NT2/D1 (cell line): ENCODE data around the gene ABR.

Experiments used
- DNase-seq: peaks from one replicate; pipeline ENCODE4 v3.0.0-alpha.2; 2011; ENCODE audit warnings: low read depth, low spot score
- H3K27me3 ChIP-seq: 2 replicates; pipeline ENCODE4 v1.6.0; 2011; ENCODE audit warnings: mild to moderate bottlenecking; ENCODE audit not compliant: insufficient read length, insufficient read depth
- H3K36me3 ChIP-seq: 2 replicates; pipeline ENCODE4 v1.6.1; 2011; ENCODE audit warnings: mild to moderate bottlenecking, low read length, mixed read lengths; ENCODE audit not compliant: insufficient read depth, insufficient read length
- H3K4me1 ChIP-seq: 2 replicates; pipeline ENCODE4 v1.5.1; 2011; ENCODE audit not compliant: insufficient read depth, insufficient read length
- H3K4me3 ChIP-seq: 2 replicates; pipeline ENCODE4 v1.5.1; 2011; ENCODE audit warnings: low read depth; ENCODE audit not compliant: insufficient read length
- H3K9ac ChIP-seq: 2 replicates; pipeline ENCODE4 v1.6.0; 2011; ENCODE audit warnings: low read depth; ENCODE audit not compliant: insufficient read length
- H3K9me3 ChIP-seq: 2 replicates; pipeline ENCODE4 v1.5.1; 2011; ENCODE audit warnings: mild to moderate bottlenecking, low read length; ENCODE audit not compliant: insufficient read depth
- SUZ12 ChIP-seq: IDR thresholded peaks from 2 replicates; pipeline ENCODE4 v1.6.1; 2011; ENCODE audit not compliant: insufficient read length, insufficient read depth; ENCODE audit errors: extremely low read depth
- YY1 ChIP-seq: IDR thresholded peaks from 2 replicates; pipeline ENCODE4 v1.6.1; 2011; ENCODE audit not compliant: insufficient read length, insufficient read depth
- ZNF274 ChIP-seq: IDR thresholded peaks from 2 replicates; pipeline ENCODE4 v1.6.1; 2011; ENCODE audit warnings: mild to moderate bottlenecking, low read depth, low read length

Gene ABR

DNA sequence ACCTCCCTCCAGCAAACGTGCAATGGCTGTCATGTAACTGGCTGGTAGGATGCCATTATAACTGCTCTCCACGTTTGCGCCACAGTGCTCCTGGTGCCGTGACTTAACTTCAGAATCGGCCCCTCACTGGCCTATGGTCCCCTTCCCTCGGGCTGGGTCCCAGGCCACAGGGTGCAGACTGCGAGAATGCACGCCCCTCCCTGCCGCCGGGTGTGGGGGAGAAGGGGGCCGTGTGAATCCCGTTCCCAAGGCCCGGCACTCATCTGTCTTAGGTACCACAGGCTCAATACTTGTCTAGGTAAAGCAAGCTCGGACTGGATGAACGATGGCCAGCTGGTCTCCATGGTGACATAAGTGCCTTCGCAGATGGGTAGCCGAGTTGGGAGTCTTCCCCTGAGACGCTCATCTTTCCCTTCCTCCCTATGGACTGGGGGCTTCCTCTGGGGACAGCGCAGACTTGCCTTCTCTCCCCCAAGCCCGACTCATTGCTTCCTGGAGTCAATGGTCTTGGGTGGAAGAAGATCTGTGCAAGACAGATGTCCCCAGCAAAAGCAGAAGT, 145.1 kb downstream of the ABR start:
- Histone ChIP-seq H3K36me3 (peaks cover 10% of the 10 kb centered on the region), H3K4me1 (peaks cover 15% of the 10 kb centered on the region), H3K27me3 (no peaks in the 10 kb centered on the region), H3K4me3 (no peak overlapping the region), H3K9ac (no peak overlapping the region), H3K9me3 (no peaks in the 10 kb centered on the region)
- no peak for TF ChIP-seq SUZ12
- no peak for TF ChIP-seq ZNF274
- TF ChIP-seq YY1: no peak
- DNase-seq: no peak

DNA sequence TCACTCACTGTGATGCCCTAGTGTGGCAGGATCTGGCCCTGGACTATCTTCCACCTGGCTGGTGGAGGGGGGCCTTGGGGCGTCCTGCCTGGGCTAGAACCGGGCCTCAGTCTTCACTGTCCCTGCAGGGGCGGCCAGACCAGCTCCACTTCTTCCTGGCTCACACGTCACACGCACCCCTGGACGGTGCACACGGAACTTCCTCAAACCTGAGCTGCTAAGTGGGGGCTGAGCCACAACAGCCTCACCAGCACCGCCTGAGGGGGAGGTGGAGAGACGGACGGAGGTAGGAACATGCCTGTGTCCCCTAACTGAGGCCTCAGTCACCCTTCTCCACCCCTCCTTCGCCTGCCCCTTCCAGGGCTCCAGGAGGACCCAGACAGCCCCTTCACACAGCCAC, 146.3 kb downstream of the ABR start:
- Histone ChIP-seq H3K36me3 (peaks cover 10% of the 10 kb centered on the region), H3K9ac (no peak overlapping the region), H3K27me3 (no peaks in the 10 kb centered on the region), H3K4me3 (no peak overlapping the region), H3K4me1 (peaks cover 14% of the 10 kb centered on the region), H3K9me3 (no peaks in the 10 kb centered on the region)
- DNase-seq: no peak
- TF ChIP-seq YY1 (no peak), SUZ12 (no peak), ZNF274 (no peak)

DNA sequence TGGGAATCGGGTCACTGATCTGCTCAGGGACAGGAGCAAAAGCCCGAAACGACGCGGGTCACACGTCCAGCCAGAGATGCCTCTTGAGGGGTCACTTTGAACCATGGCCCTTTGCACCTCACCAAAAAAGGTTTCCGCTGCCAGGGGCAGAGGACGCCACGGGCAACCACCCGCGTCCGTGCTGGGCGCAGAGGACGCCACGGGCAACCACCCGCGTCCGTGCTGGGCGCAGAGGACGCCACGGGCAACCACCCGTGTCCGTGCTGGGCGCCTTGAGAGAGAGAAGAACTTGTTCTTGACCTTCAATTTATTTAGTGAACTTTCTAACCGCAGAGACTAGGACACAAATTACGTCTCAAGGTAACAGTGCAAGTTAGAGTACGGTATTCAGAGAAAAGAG, 147.4 kb downstream of the ABR start:
- no peaks in the 10 kb centered on the region for H3K9me3 ChIP-seq
- H3K4me1 ChIP-seq: peaks cover 8% of the 10 kb centered on the region
- TF ChIP-seq SUZ12 (no peak), YY1 (no peak), ZNF274 (no peak)
- DNase-seq: no peak
- no peak overlapping the region for H3K9ac ChIP-seq
- H3K4me3 ChIP-seq: no peak overlapping the region
- H3K36me3 ChIP-seq: peaks cover 8% of the 10 kb centered on the region
- no peaks in the 10 kb centered on the region for H3K27me3 ChIP-seq

DNA sequence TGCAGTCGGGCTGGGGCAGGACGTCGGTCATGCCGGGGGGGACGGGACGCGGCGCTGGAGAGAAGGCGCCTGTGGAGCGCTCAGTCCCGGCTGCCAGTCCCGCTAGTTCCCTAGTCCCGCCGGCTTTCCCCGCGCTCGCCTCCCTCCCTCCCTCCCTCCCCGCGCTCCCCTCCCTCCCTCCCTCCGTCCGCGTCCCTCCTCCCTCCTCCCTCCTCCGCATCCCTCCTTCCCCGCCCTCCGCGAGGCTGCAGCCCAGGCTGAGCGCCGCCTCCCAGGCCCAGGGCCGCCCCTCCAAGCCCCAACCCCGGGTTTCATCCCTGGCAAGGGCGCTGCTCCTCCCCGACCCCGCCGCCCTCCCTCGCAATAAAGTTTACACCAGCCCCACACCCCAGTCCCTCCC, 148.1 kb downstream of the ABR start:
- Histone ChIP-seq H3K4me1 (peaks cover 8% of the 10 kb centered on the region), H3K9ac (peak overlapping the region; percentile 42), H3K4me3 (peak overlapping the region; percentile 21), H3K36me3 (peaks cover 8% of the 10 kb centered on the region), H3K27me3 (no peaks in the 10 kb centered on the region), H3K9me3 (no peaks in the 10 kb centered on the region)
- TF ChIP-seq YY1 (no peak), ZNF274 (no peak), SUZ12 (no peak)
- peak; percentile 55 for DNase-seq

DNA sequence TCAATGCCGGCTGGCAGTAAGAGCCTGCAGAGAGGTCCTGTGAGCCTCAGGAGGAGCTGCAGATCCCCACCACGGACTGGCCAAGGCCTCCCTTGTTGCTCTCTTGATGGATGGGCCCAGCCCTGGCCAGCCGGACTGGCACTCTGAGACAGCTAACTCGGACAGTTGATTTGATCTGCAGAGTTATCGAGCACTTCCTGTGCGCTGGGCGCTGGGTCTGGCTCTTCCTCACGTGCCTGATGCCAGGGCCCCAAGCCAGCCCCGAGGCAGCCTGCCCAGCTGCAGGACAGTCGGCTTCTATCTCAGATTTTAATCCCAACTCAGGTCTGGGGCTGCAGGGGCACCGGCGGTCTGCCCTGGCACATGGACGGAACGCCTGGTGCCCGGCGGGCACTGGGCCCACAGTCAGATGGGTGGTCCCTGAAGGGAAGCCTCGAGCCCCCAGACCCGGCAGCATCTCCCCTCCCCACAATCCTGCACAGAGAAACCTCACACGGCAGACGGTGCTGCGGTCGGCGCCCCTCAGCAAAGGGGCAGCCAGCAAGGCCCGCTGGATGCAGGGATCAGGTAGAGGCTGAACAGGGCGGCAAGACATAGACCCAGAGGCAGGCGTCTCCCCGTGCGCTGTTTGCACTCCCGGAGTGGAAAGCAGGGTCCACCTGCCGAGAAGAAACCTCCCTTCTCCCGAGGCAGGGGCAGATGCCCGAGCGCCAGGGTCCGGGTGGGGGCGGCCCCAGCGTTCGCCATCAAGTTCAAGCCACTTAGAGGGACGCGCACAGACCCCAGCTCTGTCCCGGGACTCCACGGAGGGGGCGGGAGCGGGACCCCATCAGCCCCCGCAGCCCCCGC, 148.9 kb downstream of the ABR start:
- H3K27me3 ChIP-seq: no peaks in the 10 kb centered on the region
- H3K4me3 ChIP-seq: no peak overlapping the region
- TF ChIP-seq YY1 (no peak), ZNF274 (no peak), SUZ12 (no peak)
- peaks cover 7% of the 10 kb centered on the region for H3K4me1 ChIP-seq
- no peak overlapping the region for H3K9ac ChIP-seq
- no peak for DNase-seq
- H3K9me3 ChIP-seq: no peaks in the 10 kb centered on the region
- H3K36me3 ChIP-seq: peaks cover 11% of the 10 kb centered on the region

DNA sequence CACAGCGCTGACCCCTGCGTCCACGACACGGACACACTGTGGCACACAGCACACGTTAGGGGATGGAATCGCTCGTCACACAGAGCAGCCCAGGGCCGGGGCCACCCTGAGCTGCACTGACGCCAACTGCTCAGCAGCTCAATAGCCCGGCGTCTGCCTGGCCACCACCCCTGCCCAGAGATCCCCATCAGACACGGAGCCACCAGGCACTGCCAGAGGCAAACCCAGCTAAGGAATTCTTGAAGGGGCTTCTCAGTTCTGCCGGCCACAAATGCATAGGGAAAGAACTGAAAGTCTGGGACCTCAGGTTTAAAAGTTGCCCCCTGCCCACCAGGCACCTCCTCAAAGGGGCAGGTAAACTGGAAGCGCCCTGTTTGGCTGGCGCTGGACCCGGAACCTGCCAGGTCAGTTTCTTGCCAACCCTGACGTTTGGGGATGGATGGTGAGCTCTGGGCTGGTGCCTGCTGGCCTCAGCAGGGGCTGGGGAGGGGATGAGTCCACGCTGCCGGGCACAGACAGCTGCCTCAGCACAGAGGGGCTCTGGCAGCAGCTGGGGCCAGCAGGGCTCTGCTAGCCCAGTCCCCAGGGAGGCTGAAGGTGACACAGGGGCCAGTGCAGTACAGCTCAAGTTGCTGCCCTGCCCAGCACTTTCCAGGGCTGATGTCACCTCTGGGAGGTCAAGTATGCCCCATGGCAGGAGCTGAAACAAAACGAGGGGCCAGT, 149.7 kb downstream of the ABR start:
- H3K9ac ChIP-seq: no peak overlapping the region
- H3K4me1 ChIP-seq: peaks cover 4% of the 10 kb centered on the region
- H3K27me3 ChIP-seq: no peaks in the 10 kb centered on the region
- no peak overlapping the region for H3K4me3 ChIP-seq
- H3K36me3 ChIP-seq: peaks cover 11% of the 10 kb centered on the region
- no peak for DNase-seq
- no peak for TF ChIP-seq YY1
- no peak for TF ChIP-seq ZNF274
- no peak for TF ChIP-seq SUZ12
- no peaks in the 10 kb centered on the region for H3K9me3 ChIP-seq
